ENCODE data around the gene TACC2.

The TACC2 gene

DNA sequence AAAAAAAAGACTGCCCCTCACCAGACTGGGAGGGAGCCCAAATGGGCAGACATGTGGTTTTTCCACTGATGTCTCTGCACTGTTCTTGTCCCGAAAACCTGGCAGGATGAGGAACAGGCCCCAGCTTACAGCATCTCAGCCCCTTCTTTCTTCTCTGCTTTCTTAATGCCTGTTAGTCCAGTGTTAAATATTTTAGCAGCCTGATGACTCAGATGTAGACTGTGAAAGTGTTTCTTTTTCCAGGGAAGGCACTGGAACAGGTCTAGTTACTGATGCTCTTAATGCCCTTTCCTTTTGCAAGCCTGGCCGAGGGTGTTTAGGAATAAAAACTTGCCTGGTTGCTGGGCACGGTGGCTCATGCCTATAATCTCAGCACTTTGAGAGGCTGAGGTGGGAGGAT is 107.7 kb downstream of the TACC2 start:
- H3K9ac ChIP-seq (ENCODE audit: low read length) = no peak overlapping the region
- H3K9me3 ChIP-seq (ENCODE audit: insufficient read depth, low read length) = no peaks in the 10 kb centered on the region
- no peak overlapping the region for H3K27ac ChIP-seq (ENCODE audit: low read depth, low read length)
- no peaks in the 10 kb centered on the region for H3K27me3 ChIP-seq (ENCODE audit: low read length)
- no peak overlapping the region for H2AFZ ChIP-seq (ENCODE audit: low read depth, low read length, severe bottlenecking)
- no peaks in the 10 kb centered on the region for H3K9me2 ChIP-seq (replicated peaks; ENCODE audit: insufficient read depth, low read length)
- no peaks in the 10 kb centered on the region for H3F3A ChIP-seq (ENCODE audit: insufficient read depth)
- TF ChIP-seq EZH2phosphoT487 (conservative IDR thresholded peaks at IDR 0.05; ENCODE audit: low read length) = no peak
- TF ChIP-seq, protein P1, sequence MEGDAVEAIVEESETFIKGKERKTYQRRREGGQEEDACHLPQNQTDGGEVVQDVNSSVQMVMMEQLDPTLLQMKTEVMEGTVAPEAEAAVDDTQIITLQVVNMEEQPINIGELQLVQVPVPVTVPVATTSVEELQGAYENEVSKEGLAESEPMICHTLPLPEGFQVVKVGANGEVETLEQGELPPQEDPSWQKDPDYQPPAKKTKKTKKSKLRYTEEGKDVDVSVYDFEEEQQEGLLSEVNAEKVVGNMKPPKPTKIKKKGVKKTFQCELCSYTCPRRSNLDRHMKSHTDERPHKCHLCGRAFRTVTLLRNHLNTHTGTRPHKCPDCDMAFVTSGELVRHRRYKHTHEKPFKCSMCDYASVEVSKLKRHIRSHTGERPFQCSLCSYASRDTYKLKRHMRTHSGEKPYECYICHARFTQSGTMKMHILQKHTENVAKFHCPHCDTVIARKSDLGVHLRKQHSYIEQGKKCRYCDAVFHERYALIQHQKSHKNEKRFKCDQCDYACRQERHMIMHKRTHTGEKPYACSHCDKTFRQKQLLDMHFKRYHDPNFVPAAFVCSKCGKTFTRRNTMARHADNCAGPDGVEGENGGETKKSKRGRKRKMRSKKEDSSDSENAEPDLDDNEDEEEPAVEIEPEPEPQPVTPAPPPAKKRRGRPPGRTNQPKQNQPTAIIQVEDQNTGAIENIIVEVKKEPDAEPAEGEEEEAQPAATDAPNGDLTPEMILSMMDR (IDR thresholded peaks at IDR 0.05; ENCODE audit: insufficient read depth, low read length, poor library complexity, severe bottlenecking) = no peak
- H3K36me3 ChIP-seq (ENCODE audit: low read length) = no peaks in the 10 kb centered on the region
- H4K20me1 ChIP-seq (ENCODE audit: low read depth, low read length) = no peaks in the 10 kb centered on the region
- H3K79me2 ChIP-seq (ENCODE audit: insufficient read depth, low read length) = no peaks in the 10 kb centered on the region
- no peak overlapping the region for H3K4me3 ChIP-seq (ENCODE audit: insufficient read depth, low read length, poor library complexity, severe bottlenecking)
- no peak overlapping the region for H3K4me2 ChIP-seq (ENCODE audit: low read depth, low read length, poor library complexity, severe bottlenecking)

DNA sequence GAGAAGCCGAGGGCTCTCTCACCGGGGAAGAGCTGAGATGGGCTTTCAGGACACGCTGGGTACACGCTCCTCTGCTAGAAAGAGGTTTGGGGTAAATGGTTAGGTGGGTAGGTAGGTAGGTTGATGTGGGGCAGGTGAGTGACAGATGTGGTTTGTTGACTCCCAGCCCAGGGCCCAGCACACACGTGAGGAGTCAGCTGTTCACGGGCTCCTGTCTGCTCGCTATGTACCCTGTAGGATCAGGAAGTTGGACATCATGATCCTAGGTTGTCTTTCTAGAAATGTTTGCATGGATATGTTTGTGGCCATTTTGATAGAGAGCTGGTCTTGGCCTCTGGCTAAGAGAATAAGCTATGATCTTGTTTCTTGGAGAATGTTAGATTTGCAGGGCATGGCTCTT is 109.0 kb downstream of the TACC2 start:
- TF ChIP-seq, protein P1 (IDR thresholded peaks at IDR 0.05; ENCODE audit: insufficient read depth, low read length, poor library complexity, severe bottlenecking) = no peak
- no peak for TF ChIP-seq EZH2phosphoT487 (conservative IDR thresholded peaks at IDR 0.05; ENCODE audit: low read length)
- Histone ChIP-seq H3F3A (ENCODE audit: insufficient read depth) (no peaks in the 10 kb centered on the region), H3K4me2 (ENCODE audit: low read depth, low read length, poor library complexity, severe bottlenecking) (no peak overlapping the region)

DNA sequence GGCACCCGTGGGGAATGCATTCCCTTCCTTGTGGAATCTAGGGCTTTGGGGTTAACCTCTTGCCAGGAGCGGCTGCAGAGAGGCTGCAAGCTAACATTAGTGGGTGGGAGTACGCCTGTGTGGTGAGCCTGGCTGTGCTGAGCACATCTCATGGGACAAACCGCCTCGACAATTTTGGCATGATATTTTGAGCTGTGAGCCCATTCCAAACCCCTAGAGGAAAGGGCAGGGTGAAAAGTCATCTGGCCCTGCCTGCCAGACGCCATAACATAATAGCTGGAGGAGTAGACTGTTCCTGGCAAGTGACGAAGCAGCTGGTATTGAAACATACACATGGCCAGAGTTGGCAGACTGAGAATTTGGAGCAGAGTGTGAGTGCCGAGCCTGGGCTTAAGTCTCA is 110.0 kb downstream of the TACC2 start:
- Histone ChIP-seq H3K27ac (ENCODE audit: low read depth, low read length) (no peak overlapping the region), H3K9me2 (replicated peaks; ENCODE audit: insufficient read depth, low read length) (no peaks in the 10 kb centered on the region), H2AFZ (ENCODE audit: low read depth, low read length, severe bottlenecking) (no peak overlapping the region), H3K27me3 (ENCODE audit: low read length) (no peaks in the 10 kb centered on the region), H3K4me3 (ENCODE audit: insufficient read depth, low read length, poor library complexity, severe bottlenecking) (no peak overlapping the region), H3F3A (ENCODE audit: insufficient read depth) (no peaks in the 10 kb centered on the region), H3K36me3 (ENCODE audit: low read length) (no peaks in the 10 kb centered on the region), H3K4me2 (ENCODE audit: low read depth, low read length, poor library complexity, severe bottlenecking) (no peak overlapping the region), H3K9ac (ENCODE audit: low read length) (no peak overlapping the region), H4K20me1 (ENCODE audit: low read depth, low read length) (no peaks in the 10 kb centered on the region), H3K79me2 (ENCODE audit: insufficient read depth, low read length) (no peaks in the 10 kb centered on the region), H3K9me3 (ENCODE audit: insufficient read depth, low read length) (no peaks in the 10 kb centered on the region)
- no peak for TF ChIP-seq EZH2phosphoT487 (conservative IDR thresholded peaks at IDR 0.05; ENCODE audit: low read length)
- TF ChIP-seq, protein P1 (IDR thresholded peaks at IDR 0.05; ENCODE audit: insufficient read depth, low read length, poor library complexity, severe bottlenecking) = no peak

More for the DNA sequence above, 109.0 kb downstream of the TACC2 start:
- Histone ChIP-seq H3K9me3 (ENCODE audit: insufficient read depth, low read length) (no peaks in the 10 kb centered on the region), H2AFZ (ENCODE audit: low read depth, low read length, severe bottlenecking) (no peak overlapping the region), H3K9ac (ENCODE audit: low read length) (no peak overlapping the region), H3K36me3 (ENCODE audit: low read length) (no peaks in the 10 kb centered on the region), H3K27me3 (ENCODE audit: low read length) (no peaks in the 10 kb centered on the region), H3K4me3 (ENCODE audit: insufficient read depth, low read length, poor library complexity, severe bottlenecking) (no peak overlapping the region), H3K79me2 (ENCODE audit: insufficient read depth, low read length) (no peaks in the 10 kb centered on the region), H4K20me1 (ENCODE audit: low read depth, low read length) (no peaks in the 10 kb centered on the region), H3K27ac (ENCODE audit: low read depth, low read length) (no peak overlapping the region), H3K9me2 (replicated peaks; ENCODE audit: insufficient read depth, low read length) (no peaks in the 10 kb centered on the region)
